Fibroblast of lung (primary cell): ENCODE measurements around the gene CDR2L.
"Not testable (repeated sequence)": the region's sequence is repeated elsewhere in the genome, so short reads cannot be mapped to it uniquely, and the experiment has no call there.

ENCODE experiments used
- EZH2 ChIP-seq: IDR thresholded peaks from 2 replicates; pipeline ENCODE4 v1.5.1; 2012; ENCODE audit warnings: low read length, control low read depth, mild to moderate bottlenecking; ENCODE audit errors: missing control alignments
- TF ChIP-seq, protein P1 (sequence below), 2 donors: IDR thresholded peaks in 1 of 2; conservative IDR thresholded peaks in 1 of 2; 1 replicate in 1 of 2; 2 replicates in 1 of 2; pipeline ENCODE4 v1.5.1; 2011 to 2012; ENCODE audit warnings: low read length in 2 of 2, control low read depth in 1 of 2, inconsistent platforms in 1 of 2, low read depth in 1 of 2, mild to moderate bottlenecking in 1 of 2

DNA sequence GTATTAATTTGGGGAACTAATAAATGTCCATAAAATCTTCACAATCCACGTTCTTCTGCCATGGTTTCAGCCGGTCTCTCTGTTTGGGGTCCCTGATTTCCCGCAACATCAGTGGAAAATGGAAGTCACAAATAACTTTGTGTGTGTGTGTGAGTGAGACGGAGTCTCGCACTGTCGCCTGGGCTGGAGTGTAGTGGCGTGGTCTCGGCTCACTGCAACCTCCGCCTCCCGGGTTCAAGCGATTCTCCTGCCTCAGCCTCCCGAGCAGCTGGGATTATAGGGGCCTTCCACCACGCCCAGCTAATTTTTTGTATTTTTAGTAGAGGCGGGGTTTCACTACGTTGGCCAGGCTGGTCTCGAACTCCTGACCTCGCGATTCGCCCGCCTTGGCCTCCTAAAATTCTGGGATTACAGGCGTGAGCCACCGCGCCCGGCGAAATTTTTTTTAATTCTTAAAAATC lies 58.5 kb downstream of the CDR2L start:
- TF ChIP-seq, protein P1, sequence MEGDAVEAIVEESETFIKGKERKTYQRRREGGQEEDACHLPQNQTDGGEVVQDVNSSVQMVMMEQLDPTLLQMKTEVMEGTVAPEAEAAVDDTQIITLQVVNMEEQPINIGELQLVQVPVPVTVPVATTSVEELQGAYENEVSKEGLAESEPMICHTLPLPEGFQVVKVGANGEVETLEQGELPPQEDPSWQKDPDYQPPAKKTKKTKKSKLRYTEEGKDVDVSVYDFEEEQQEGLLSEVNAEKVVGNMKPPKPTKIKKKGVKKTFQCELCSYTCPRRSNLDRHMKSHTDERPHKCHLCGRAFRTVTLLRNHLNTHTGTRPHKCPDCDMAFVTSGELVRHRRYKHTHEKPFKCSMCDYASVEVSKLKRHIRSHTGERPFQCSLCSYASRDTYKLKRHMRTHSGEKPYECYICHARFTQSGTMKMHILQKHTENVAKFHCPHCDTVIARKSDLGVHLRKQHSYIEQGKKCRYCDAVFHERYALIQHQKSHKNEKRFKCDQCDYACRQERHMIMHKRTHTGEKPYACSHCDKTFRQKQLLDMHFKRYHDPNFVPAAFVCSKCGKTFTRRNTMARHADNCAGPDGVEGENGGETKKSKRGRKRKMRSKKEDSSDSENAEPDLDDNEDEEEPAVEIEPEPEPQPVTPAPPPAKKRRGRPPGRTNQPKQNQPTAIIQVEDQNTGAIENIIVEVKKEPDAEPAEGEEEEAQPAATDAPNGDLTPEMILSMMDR (conservative IDR thresholded peaks at IDR 0.05 in 1 of 2, IDR thresholded peaks at IDR 0.05 in 1 of 2; ENCODE audit: low read depth in 1 of 2, low read length in 2 of 2): not testable (repeated sequence)
- TF ChIP-seq EZH2: not testable (repeated sequence)
